HG02763 (cell line): ENCODE results near the gene AP5B1.

ENCODE experiments used
- ATAC-seq: cut with Tn5 transposase; IDR thresholded peaks from one replicate; pipeline ENCODE4 v1.9.1; 2021; ENCODE audit warnings: mild to moderate bottlenecking, moderate library complexity; ENCODE audit not compliant: unreplicated experiment

The AP5B1 gene

DNA sequence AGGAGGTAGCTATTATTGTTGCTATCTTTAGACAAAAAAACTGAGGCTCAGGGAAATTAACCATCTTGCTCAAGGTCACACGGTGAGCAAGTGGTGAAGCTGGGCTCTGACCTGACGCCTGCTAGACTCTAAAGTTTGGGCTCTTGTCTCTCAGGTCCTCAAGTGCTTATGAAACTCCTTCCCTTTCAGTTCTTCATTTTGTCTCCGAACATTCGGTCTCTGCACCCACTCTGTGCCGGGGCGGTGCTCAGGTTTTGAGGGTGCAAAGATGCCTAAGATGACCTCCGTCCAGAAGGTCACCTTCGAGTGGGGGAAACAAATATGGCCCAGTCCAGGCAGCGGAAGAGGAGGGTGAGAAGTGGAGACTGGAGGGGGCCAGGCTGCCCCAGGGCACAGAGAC, 22.1 kb upstream of the AP5B1 start:
- ATAC-seq, result peak; percentile 66

- ATAC-seq, result no peak
These were observed 20.6 kb upstream of the AP5B1 start for GRCh38 chr11:65801153-65801987.

DNA sequence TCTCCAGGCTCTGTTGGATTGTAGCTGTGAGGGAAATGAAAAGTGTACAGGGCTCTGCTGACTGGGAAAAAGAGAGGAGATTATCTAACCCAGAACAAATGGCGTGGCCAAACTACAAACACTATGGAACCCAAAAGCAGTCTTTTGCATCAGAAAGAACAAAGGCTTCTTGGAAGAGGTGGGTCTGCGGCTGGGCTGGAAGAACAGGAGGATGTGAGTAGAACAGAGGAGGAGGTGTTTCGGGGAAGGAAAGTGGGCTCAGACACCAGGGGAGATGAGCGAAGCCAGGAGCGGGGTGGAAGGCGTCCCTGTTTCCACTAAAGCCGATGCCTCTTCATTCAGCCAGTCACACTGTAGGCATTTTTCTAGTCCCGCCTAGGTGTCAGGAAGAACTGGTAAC, 18.1 kb upstream of the AP5B1 start:
- no peak for ATAC-seq

GRCh38 chr11:65797711-65798110, 16.9 kb upstream of the AP5B1 start:
- ATAC-seq, result no peak

DNA sequence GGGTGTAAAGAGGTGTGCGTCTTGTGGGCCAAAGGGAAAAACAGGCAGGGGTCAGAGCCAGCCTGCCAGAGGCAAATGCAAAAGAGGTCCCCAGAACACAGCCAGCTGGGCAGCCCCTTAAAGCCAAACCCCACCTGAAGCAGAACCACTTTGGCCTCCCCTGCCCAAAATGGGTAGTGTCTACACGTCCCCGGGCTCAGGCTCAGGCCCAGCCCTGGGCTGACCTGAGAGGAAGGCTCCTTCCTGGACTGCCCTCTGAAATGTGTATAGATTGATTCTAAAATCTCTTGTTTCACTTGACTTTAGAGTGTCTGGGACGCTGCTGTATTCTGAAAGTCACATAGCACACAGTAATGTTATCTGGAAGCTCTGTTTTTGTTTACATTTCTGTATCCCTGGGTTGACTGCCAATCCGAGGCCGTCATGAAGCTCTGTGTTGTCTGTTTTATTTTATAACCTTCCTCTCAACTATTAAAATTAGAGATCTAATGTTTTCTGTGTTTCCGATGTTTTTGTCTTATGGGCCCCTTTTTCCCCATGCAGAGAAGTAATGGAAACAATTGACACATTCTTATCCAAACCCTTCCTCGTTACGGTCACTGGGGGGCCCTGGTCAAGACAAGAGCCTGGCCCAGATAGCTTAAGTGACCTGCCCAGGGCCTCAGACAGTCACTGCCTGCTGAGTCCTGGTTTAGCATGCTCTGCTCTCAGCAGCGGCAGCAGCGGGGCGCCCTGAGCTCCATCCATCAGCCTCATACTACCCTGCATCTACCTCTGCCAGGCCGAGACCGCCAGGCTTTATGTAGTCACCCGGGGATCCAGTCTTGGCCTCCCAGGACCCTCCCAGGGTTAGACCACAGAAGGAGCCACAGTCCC, 16.2 kb upstream of the AP5B1 start:
- ATAC-seq, result no peak

- no peak for ATAC-seq
These were observed 14.1 kb upstream of the AP5B1 start for GRCh38 chr11:65794570-65795510.

GRCh38 chr11:65793625-65794400, 13.0 kb upstream of the AP5B1 start:
- no peak for ATAC-seq

DNA sequence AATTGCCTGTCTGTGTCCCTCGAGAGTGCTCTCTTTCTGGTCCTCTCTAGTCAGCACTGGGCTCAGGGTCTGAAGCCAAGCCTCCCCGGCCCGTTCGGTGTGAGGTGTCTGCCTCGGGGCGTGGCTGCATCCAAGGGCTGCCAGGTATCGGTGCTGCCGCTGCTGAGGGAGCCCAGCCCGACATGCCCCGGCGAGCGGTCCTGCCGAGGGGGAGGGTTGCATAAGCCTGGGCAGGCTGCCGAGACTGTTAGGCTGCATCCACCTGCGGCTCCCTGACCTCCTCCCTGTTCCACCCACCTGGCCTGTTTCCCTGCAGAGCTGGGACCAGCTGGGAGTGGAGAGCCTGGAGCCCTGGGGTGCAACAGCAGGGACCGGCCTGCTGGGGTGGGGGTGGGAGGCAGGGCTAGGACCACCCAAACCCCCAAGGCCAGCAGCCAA, 12.4 kb upstream of the AP5B1 start:
- no peak for ATAC-seq

GRCh38 chr11:65792456-65792855, 11.7 kb upstream of the AP5B1 start:
- ATAC-seq, result no peak

DNA sequence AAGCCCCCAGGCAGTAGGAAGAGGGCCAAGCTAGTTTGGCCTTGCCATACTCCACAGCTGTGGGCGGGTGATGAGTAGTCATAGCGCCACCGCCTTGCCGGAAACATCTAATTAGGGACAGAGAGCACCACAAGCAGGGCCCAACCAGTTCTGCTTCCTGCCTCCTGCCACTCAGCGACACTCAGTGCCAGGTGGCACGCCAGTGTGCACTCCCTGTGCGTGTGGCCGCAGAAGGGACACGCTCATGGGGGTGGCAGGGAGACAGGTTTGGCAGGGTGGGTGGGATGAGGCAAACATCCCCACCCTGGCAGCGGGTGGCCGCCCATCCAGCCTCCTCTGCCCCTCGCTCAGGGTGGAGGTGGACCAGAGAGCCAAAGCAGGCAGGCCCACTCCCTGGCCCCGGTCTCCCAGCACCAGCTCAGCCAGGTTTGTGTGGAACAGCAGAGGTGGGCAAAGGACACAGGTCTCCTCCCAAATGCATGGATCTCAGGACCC, 11.0 kb upstream of the AP5B1 start:
- ATAC-seq, result no peak

DNA sequence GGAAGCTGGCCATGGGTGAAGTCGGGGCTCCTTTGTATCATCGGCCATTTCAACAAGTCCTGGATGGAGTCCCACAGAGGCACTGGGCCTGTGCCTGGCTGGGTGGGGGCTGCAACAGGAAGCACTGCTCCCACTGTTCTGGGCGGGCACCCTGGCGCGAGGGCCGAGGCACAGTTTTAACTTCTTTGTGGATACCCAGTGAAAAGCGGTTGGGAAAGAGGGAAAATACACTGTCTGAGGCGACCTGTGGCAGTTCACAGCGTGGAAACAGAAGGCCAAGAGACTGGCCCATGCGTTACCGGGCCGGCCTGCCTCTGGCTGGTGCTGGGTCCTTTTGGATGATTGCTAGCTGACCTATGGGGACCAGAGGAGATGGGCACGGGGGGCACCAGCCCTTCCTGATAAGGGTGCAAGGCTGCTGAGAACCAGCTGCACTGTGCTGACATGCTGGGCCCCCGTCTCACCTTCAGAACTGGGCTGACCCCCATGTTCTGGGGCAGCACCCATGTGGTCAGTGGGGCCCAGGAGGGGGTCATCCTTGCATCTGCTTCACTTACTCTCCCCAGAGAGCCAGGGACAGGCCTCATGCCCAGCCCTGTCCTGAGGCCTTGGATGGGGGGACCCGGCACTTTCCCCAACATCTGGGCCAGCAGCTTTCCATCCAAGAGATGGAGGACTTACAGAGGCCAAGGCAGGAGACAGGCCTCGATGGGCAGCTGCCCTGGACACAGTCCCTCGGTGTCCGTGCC, 10.3 kb upstream of the AP5B1 start:
- no peak for ATAC-seq

GRCh38 chr11:65790104-65790901, 9.5 kb upstream of the AP5B1 start:
- no peak for ATAC-seq

GRCh38 chr11:65789230-65790103, 8.7 kb upstream of the AP5B1 start:
- ATAC-seq, result no peak

GRCh38 chr11:65788821-65789220, 8.0 kb upstream of the AP5B1 start:
- no peak for ATAC-seq

DNA sequence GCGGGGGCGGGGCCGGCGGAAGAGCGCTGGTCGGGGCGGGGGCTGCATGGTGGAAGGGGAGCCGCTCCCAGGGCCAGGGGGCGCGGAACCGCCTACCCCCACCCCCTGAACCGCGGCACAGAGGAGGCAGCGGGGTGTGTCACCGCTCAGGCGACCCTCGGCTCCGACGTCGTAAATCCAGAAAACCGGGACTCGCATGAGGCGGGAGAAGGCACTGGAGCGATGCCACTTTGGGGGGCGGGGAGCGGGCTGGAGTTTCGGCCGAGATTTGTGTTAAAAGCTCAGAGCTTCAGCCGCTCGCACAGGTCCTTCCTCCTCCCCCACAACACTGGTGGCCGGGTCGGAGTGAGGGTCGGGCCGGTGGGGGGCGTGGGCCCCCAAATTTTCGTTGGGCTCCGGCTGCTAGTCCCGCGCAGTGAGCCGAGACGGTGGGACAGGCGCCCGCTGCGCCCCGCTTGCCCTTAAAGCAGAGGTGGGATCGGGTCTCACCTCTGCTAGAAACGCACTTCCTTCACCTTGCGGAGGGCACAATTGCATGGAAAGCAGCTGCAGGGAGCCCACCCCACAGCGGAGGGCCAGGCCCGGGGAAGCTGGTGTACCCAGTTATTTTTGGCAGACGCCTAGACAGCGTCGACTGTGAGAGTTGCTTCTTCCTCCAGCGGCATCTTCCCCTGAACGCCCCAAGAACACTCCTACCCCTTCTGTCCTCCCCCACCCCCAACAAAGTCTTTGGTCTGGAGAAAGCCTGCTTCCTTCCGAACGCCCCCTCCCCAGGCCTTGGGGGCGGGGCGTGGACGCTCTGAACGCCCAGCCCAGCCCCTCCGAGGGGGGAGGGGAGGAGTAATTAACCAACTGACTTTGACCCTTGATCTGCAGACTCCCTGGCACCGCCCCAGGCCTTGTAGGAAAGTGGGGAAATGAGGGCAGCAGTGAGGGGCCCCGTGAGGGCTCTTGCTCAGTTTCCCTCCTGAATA, 7.2 kb upstream of the AP5B1 start:
- no peak for ATAC-seq
